ENCODE measurements around the gene PDIA3. TPM values are rescaled to one million over a fixed set of nuclear protein-coding genes. Genes with fewer than 3 reads are reported as not detected.

PDIA3 gene
- total RNA-seq, 2 experiments from 2014 or later, result 82.1 to 293 TPM

- Histone ChIP-seq H3K4me3 (ENCODE audit: low read depth, low read length, poor library complexity, severe bottlenecking) (peak overlapping the region; percentile 92), H3K9me2 (ENCODE audit: insufficient read depth, low read length) (no peaks in the 10 kb centered on the region), H3K4me2 (ENCODE audit: low read length) (peak overlapping the region; percentile 83), H3K79me2 (ENCODE audit: insufficient read depth, low read depth, low read length) (peaks cover 29% of the 10 kb centered on the region), H3K4me1 (ENCODE audit: insufficient read depth, low read length, poor library complexity, severe bottlenecking) (peaks cover 71% of the 10 kb centered on the region), H3K27ac (ENCODE audit: low read depth, low read length, poor library complexity, severe bottlenecking) (peak overlapping the region; percentile 97), H4K20me1 (ENCODE audit: insufficient read depth, low read length) (peaks cover 6% of the 10 kb centered on the region; the same call in 1 of the 2 replicates), H3K9me3 (ENCODE audit: low read length) (no peaks in the 10 kb centered on the region), H3K36me3 (ENCODE audit: insufficient read depth, low read length) (peaks cover 80% of the 10 kb centered on the region), H2AFZ (ENCODE audit: low read length) (no peak overlapping the region; the same call in 1 of the 2 replicates)
- CTCF ChIA-PET (ENCODE audit: unreplicated experiment), result no interaction called here
- TF ChIP-seq CTCF (conservative IDR thresholded peaks at IDR 0.05; ENCODE audit: low read length), result peak; percentile 76
- no peak for TF ChIP-seq EZH2phosphoT487 (IDR thresholded peaks at IDR 0.05; ENCODE audit: borderline replicate concordance, low read depth, low read length)
- DNase-seq (ENCODE audit: low spot score), result peak; percentile 88
- BruUV-seq (replicated peaks), result no TSS peak
- intact Hi-C loops (cut with micrococcal nuclease; ENCODE audit: unreplicated experiment), result no loop called here
- POLR2A ChIA-PET, result interaction anchor here (0.6 to 5.4 kb wide), 8 partner anchors 10 to 33 kb away, joined by 3 to 28 read pairs (median 8); partner anchors contain the start of genes ELL3 and MFAP1
Observed at GRCh38 chr15:43799209-43799944, 53.1 kb downstream of the PDIA3 start.

GRCh38 chr15:43799945-43800285, 53.7 kb downstream of the PDIA3 start, which contains the start of gene SERINC4:
SERINC4 (minus strand) TSS chr15:43800220; CDS start chr15:43799986, 234 bp downstream.
- intact Hi-C loops (cut with micrococcal nuclease; ENCODE audit: unreplicated experiment), result no loop called here
- peak within 1 kb of the TSS; percentile 92 for H3K4me3 ChIP-seq (ENCODE audit: low read depth, low read length, poor library complexity, severe bottlenecking)
- no peaks in the 10 kb centered on the region for H3K9me2 ChIP-seq (ENCODE audit: insufficient read depth, low read length)
- TF ChIP-seq CTCF (conservative IDR thresholded peaks at IDR 0.05; ENCODE audit: low read length), result no peak
- H3K79me2 ChIP-seq (ENCODE audit: insufficient read depth, low read depth, low read length), result peaks cover 24% of the 10 kb centered on the region
- peak; percentile 33 for DNase-seq (ENCODE audit: low spot score)
- peaks cover 65% of the 10 kb centered on the region for H3K4me1 ChIP-seq (ENCODE audit: insufficient read depth, low read length, poor library complexity, severe bottlenecking)
- H3K9me3 ChIP-seq (ENCODE audit: low read length), result no peaks in the 10 kb centered on the region
- POLR2A ChIA-PET, result interaction anchor here (0.9 to 5.4 kb wide), 9 partner anchors 8 to 30 kb away, joined by 3 to 28 read pairs (median 7); partner anchors contain the start of genes ELL3 and MFAP1
- peak within 1 kb of the TSS; percentile 83 for H3K4me2 ChIP-seq (ENCODE audit: low read length)
- H3K36me3 ChIP-seq (ENCODE audit: insufficient read depth, low read length), result peaks cover 80% of the 10 kb centered on the region
- no peak within 1 kb of the TSS; the same call in 1 of the 2 replicates for H2AFZ ChIP-seq (ENCODE audit: low read length)
- CTCF ChIA-PET (ENCODE audit: unreplicated experiment), result interaction anchor here (0.9 to 1.7 kb wide), 2 partner anchors 9 to 11 kb away, joined by 4 to 6 read pairs; no protein-coding TSS in a partner anchor
- H3K27ac ChIP-seq (ENCODE audit: low read depth, low read length, poor library complexity, severe bottlenecking), result peak within 1 kb of the TSS; percentile 97
- peaks cover 6% of the 10 kb centered on the region; the same call in 1 of the 2 replicates for H4K20me1 ChIP-seq (ENCODE audit: insufficient read depth, low read length)
- no TSS peak for BruUV-seq (replicated peaks)

Measured in OCI-LY7 (cell line).